ENCODE data around the gene NRP2. TPM values are rescaled to one million over a fixed set of nuclear protein-coding genes. Genes with fewer than 3 reads are reported as not detected.

The NRP2 gene
- total and polyA plus RNA-seq, 2 experiments from 2014 or later, result 61.0 to 79.2 TPM

DNA sequence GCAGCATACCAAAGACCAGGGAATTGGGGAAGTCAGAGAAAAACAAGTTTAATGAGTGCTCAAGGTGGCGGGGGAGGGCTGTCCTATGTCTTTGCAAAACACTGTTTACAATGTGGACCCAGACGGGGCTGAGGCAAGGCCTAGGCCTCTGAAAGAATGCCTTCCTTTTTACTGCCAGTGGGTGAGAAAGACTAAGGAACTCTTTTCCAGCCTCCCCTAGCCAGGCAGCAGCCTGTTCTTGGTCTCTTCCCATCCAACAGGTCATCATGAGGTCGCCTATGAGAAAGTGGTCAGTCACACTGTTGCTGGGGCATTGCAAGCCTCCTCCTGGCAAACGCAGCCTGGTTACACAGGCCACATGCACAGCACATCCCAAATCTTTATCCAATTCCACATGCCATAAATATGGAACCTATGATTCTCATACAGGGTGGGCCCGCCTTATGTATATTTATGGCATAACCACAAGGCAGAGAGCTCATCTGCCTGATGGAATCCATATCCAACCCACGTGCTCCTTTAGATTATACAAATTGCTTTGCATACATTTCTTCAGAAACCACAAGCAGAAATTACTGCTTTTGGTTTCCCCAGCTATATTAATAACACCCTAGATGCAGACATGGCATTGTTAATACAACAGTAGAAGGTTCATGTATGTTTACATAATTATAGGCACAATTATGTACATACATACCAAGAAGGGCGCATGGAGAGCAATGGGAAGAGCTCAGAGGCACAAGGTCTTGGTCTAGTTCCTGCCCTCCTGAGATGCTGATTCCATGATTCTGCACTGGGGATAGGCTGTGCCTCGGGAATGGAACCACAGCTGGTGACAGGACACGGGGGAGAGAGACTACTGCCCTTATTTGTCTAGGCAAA is 48.6 kb downstream of the NRP2 start:
- Histone ChIP-seq H3K9me3 (ENCODE audit: low read depth) (no peaks in the 10 kb centered on the region), H3K36me3 (replicated peaks; ENCODE audit: insufficient read depth, low read depth) (no peaks in the 10 kb centered on the region), H4K20me1 (ENCODE audit: insufficient read depth, poor library complexity, severe bottlenecking) (no peaks in the 10 kb centered on the region), H3K4me2 (no peak overlapping the region), H3K27ac (peak overlapping the region; percentile 11), H2AFZ (no peak overlapping the region), H3K79me2 (no peaks in the 10 kb centered on the region), H3K27me3 (no peaks in the 10 kb centered on the region), H3K9me2 (replicated peaks; ENCODE audit: insufficient read depth) (no peaks in the 10 kb centered on the region), H3K4me1 (ENCODE audit: insufficient read depth) (peaks cover 30% of the 10 kb centered on the region), H3K4me3 (no peak overlapping the region)
- WGBS (ENCODE audit: low lambda C conversion rate, missing lambda C conversion rate), result 65% methylated on average over 9 of the region's 9 CpGs
- TF ChIP-seq, protein P1, sequence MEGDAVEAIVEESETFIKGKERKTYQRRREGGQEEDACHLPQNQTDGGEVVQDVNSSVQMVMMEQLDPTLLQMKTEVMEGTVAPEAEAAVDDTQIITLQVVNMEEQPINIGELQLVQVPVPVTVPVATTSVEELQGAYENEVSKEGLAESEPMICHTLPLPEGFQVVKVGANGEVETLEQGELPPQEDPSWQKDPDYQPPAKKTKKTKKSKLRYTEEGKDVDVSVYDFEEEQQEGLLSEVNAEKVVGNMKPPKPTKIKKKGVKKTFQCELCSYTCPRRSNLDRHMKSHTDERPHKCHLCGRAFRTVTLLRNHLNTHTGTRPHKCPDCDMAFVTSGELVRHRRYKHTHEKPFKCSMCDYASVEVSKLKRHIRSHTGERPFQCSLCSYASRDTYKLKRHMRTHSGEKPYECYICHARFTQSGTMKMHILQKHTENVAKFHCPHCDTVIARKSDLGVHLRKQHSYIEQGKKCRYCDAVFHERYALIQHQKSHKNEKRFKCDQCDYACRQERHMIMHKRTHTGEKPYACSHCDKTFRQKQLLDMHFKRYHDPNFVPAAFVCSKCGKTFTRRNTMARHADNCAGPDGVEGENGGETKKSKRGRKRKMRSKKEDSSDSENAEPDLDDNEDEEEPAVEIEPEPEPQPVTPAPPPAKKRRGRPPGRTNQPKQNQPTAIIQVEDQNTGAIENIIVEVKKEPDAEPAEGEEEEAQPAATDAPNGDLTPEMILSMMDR (IDR thresholded peaks at IDR 0.05; ENCODE audit: poor library complexity), result no peak
- TF ChIP-seq EZH2 (IDR thresholded peaks at IDR 0.05; ENCODE audit: borderline replicate concordance) (no peak), EZH2phosphoT487 (IDR thresholded peaks at IDR 0.05; ENCODE audit: low read depth, severe bottlenecking, unreplicated experiment) (no peak)
- no peak for DNase-seq (ENCODE audit: low spot score)

DNA sequence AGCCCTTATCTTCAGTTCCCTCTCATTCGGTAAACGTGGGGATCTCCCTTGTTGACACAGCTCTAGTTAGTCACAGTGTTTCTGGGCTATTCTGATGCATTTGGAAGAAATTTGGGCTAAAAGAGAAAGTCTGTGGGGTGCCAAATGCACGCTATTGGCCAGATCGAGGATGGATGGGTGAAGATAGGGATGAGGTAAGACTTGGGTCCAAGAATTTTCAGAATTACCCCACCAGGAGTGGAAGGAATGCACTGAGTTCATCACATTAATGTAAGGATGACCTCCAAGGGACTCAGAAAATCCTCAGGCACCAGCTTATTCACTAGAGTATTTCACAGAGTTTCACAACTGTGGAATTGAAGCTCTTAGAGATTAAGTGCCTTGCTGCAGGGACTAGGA is 49.3 kb downstream of the NRP2 start:
- Histone ChIP-seq H4K20me1 (ENCODE audit: insufficient read depth, poor library complexity, severe bottlenecking) (no peaks in the 10 kb centered on the region), H3K9me3 (ENCODE audit: low read depth) (no peaks in the 10 kb centered on the region), H3K9me2 (replicated peaks; ENCODE audit: insufficient read depth) (no peaks in the 10 kb centered on the region), H3K4me2 (no peak overlapping the region), H3K79me2 (no peaks in the 10 kb centered on the region), H2AFZ (no peak overlapping the region), H3K27ac (peak overlapping the region; percentile 11), H3K27me3 (no peaks in the 10 kb centered on the region), H3K36me3 (replicated peaks; ENCODE audit: insufficient read depth, low read depth) (no peaks in the 10 kb centered on the region), H3K4me1 (ENCODE audit: insufficient read depth) (peaks cover 30% of the 10 kb centered on the region), H3K4me3 (no peak overlapping the region)
- 37% methylated on average over 4 of the region's 4 CpGs for WGBS (ENCODE audit: low lambda C conversion rate, missing lambda C conversion rate)
- TF ChIP-seq EZH2 (IDR thresholded peaks at IDR 0.05; ENCODE audit: borderline replicate concordance) (no peak), EZH2phosphoT487 (IDR thresholded peaks at IDR 0.05; ENCODE audit: low read depth, severe bottlenecking, unreplicated experiment) (no peak)
- TF ChIP-seq, protein P1 (IDR thresholded peaks at IDR 0.05; ENCODE audit: poor library complexity), result no peak
- DNase-seq (ENCODE audit: low spot score), result peak; percentile 50

DNA sequence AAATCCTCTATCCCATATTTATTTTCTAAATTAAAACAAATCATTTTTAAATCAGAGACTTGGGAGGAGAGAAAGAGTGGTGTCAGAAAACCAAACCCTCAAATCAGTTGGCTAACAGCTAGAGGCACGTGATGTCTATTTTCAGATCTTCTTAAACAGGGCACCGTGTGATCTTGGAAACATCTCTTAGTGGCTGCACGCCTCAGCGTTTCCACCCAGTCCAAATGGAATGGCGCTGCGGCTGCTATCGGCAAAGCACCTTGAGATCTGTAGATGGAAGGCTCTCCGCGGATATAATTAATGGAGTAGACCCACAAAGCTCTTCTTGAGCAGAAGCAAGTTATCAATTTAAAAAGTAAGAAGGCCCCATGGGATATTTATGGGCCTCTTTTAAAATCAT is 50.0 kb downstream of the NRP2 start:
- Histone ChIP-seq H3K27me3 (no peaks in the 10 kb centered on the region), H4K20me1 (ENCODE audit: insufficient read depth, poor library complexity, severe bottlenecking) (no peaks in the 10 kb centered on the region), H3K79me2 (no peaks in the 10 kb centered on the region), H3K4me3 (no peak overlapping the region), H3K9me2 (replicated peaks; ENCODE audit: insufficient read depth) (no peaks in the 10 kb centered on the region), H3K4me2 (no peak overlapping the region), H3K36me3 (replicated peaks; ENCODE audit: insufficient read depth, low read depth) (no peaks in the 10 kb centered on the region), H3K27ac (peak overlapping the region; percentile 11), H3K9me3 (ENCODE audit: low read depth) (no peaks in the 10 kb centered on the region), H2AFZ (no peak overlapping the region), H3K4me1 (ENCODE audit: insufficient read depth) (peaks cover 30% of the 10 kb centered on the region)
- no peak for DNase-seq (ENCODE audit: low spot score)
- WGBS (ENCODE audit: low lambda C conversion rate, missing lambda C conversion rate), result 88% methylated on average over 9 of the region's 9 CpGs
- TF ChIP-seq EZH2 (IDR thresholded peaks at IDR 0.05; ENCODE audit: borderline replicate concordance), result no peak

DNA sequence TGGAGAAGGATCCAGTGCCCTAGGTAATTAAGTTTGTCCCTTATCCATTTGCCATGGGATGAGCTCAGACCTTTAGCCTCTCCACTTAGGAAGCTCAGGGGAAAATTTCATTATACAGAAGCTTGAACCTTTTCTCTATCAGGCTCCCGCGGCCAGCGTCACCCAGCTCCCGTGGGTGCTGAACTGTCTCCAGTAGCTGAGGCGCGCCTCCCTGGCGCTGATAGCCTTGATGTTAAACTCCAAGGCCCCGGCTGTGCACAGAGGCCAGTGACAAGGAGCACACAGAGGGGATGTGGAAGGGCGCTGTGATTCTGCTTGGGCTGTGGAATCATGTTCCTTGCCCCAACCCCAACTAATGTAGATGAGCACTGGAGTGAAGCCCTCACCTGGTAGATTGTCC is 50.8 kb downstream of the NRP2 start:
- no peak overlapping the region for H3K4me3 ChIP-seq
- no peak overlapping the region for H2AFZ ChIP-seq
- H4K20me1 ChIP-seq (ENCODE audit: insufficient read depth, poor library complexity, severe bottlenecking), result no peaks in the 10 kb centered on the region
- TF ChIP-seq EZH2phosphoT487 (IDR thresholded peaks at IDR 0.05; ENCODE audit: low read depth, severe bottlenecking, unreplicated experiment) (no peak), EZH2 (IDR thresholded peaks at IDR 0.05; ENCODE audit: borderline replicate concordance) (no peak)
- TF ChIP-seq, protein P1 (IDR thresholded peaks at IDR 0.05; ENCODE audit: poor library complexity), result no peak
- H3K79me2 ChIP-seq, result no peaks in the 10 kb centered on the region
- peaks cover 30% of the 10 kb centered on the region for H3K4me1 ChIP-seq (ENCODE audit: insufficient read depth)
- no peaks in the 10 kb centered on the region for H3K27me3 ChIP-seq
- no peaks in the 10 kb centered on the region for H3K36me3 ChIP-seq (replicated peaks; ENCODE audit: insufficient read depth, low read depth)
- peak overlapping the region; percentile 76 for H3K27ac ChIP-seq
- H3K9me2 ChIP-seq (replicated peaks; ENCODE audit: insufficient read depth), result no peaks in the 10 kb centered on the region
- H3K4me2 ChIP-seq, result peak overlapping the region; percentile 26
- H3K9me3 ChIP-seq (ENCODE audit: low read depth), result no peaks in the 10 kb centered on the region
- no peak for DNase-seq (ENCODE audit: low spot score)
- WGBS (ENCODE audit: low lambda C conversion rate, missing lambda C conversion rate), result 91% methylated on average over 9 of the region's 9 CpGs
